ENCODE measurements around the gene NEDD4L.
A peak's percentile ranks its signal among the peaks of the same experiment; 100 is the strongest.

Gene NEDD4L

DNA sequence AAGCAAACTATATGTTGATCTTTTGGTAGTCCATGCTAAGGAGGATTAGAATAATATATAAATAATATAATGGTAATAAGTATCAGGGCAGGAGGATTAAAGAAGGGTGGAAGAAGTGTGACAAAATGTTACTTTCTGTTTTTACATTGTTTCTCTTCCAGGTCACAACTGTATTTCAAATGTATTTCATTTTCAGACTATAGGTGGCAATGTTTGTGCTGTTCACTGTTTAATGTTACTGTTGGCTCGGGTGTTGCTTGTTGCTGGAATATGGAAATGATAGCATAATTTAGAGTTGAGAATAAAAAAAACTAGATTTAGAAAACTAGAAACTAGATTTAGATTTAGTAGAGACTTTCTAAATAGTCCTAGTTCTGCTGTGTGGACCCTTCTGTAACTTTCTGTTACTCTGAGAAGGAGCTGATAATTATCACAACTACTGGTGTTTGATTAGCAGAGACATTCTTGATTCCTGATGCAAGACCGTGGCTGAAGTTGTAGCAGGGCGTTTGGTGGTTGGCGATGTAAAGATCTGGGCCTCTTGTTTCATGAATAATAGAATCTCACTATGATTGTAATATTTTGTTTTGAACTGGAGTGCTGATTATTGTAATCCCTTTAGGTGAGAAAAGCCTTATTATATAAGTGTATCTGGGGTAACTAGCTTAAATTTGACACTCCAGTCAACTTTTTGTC, 7.9 kb downstream of the NEDD4L start:
- DNase-seq (ENCODE audit: low read depth) = no peak
- TF ChIP-seq, protein P1, sequence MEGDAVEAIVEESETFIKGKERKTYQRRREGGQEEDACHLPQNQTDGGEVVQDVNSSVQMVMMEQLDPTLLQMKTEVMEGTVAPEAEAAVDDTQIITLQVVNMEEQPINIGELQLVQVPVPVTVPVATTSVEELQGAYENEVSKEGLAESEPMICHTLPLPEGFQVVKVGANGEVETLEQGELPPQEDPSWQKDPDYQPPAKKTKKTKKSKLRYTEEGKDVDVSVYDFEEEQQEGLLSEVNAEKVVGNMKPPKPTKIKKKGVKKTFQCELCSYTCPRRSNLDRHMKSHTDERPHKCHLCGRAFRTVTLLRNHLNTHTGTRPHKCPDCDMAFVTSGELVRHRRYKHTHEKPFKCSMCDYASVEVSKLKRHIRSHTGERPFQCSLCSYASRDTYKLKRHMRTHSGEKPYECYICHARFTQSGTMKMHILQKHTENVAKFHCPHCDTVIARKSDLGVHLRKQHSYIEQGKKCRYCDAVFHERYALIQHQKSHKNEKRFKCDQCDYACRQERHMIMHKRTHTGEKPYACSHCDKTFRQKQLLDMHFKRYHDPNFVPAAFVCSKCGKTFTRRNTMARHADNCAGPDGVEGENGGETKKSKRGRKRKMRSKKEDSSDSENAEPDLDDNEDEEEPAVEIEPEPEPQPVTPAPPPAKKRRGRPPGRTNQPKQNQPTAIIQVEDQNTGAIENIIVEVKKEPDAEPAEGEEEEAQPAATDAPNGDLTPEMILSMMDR (IDR thresholded peaks at IDR 0.05; ENCODE audit: low read depth, low read length, missing control alignments) = peak; percentile 37

DNA sequence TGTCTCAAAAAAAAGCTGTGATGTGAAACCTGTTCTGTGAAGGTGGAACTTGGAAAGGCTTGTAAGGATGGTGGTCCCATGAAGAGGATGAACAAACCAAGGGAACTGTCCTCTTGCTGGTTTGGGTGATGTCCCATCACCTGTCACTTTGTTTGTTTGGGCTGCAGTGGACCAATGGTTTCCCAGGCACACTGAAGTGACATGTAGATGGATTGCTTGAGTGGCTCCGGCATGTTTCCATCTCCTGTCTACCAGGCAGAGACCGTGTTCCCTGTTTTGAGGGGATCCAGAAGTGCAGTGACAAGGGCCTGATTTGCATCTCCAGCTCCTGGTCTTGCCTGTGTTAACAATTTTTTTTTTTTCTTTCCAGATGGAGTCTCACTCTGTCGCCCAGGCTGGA, 8.9 kb downstream of the NEDD4L start:
- no peak overlapping the region for H3K4me3 ChIP-seq (ENCODE audit: low read depth, low read length)
- in situ Hi-C loops (cut with HindIII; ENCODE audit: low sequenced_read_pairs) = no loop called here
- DNase-seq (ENCODE audit: low read depth) = no peak
- TF ChIP-seq, protein P1 (IDR thresholded peaks at IDR 0.05; ENCODE audit: low read depth, low read length, missing control alignments) = no peak

More for the DNA sequence above, 7.9 kb downstream of the NEDD4L start:
- in situ Hi-C loops (cut with HindIII; ENCODE audit: low sequenced_read_pairs) = no loop called here
- no peak overlapping the region for H3K4me3 ChIP-seq (ENCODE audit: low read depth, low read length)

DNA sequence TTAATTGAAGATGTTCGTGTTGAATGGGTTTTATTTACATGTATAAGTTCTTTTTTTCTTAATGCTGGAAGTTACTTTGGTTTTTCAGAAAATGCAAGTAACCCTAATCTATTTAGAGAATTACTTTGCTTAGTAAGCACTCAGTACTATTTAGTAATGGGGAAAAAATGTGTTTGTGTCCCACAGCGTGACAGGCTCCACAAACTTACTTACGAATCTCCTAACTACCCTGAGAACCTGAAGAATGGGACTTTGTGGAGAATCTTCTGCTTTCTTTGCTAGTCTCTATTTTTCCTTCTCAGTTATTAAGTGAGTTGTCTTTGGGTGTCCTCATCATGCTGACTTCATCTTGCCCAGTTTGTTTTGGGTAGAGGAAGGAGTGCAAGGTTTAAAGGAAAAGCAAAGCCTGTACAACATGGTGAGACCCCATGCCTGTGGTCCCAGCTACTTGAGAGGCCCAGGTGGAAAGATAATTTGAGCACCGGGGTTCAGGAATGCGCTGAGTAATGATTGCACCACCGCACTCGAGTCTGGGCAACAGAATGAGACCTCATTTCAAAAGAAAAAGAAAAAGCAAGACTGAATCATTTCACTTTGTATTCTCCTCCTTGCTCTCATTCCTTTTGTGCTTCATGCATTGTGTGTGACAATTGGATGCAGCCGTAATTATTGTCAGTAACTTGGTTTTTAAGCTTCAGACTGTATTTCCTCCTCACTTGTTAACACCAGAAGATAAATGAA, 10.2 kb downstream of the NEDD4L start:
- DNase-seq (ENCODE audit: low read depth) = peak; percentile 36
- TF ChIP-seq, protein P1 (IDR thresholded peaks at IDR 0.05; ENCODE audit: low read depth, low read length, missing control alignments) = no peak

DNA sequence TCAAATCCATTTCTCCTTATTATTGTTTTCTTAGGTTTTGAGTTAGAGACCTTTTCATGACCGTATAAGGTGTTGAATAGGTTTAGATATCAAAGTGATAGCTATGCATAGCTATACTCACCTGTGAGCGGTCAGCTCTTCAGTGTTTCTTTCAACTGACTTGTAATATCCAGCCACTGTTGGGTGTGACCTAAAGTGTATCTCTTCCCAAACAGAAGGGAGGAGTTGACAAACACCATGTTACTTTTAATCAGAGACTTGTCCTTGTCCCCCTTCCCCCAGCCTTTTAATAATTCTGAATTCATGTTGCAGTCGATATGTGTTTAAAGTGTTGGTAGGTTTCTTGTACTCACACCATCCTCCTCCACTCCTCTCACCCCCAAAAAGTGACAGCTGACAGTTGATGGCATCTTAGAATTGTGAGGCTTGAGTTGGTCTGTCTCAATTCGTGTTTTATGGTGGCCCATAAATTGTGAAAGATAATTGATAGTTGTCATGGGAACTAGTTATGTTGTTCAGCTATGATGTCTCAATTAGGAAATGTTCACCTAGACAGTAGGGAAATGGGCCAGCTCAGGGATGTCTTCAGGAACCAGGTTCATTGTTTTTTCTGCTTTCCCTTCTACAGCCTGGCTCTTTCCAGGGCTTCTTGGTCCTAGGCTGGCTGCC, 12.0 kb downstream of the NEDD4L start:
- DNase-seq (ENCODE audit: low read depth) = no peak
- in situ Hi-C loops (cut with HindIII; ENCODE audit: low sequenced_read_pairs) = no loop called here
- TF ChIP-seq, protein P1 (IDR thresholded peaks at IDR 0.05; ENCODE audit: low read depth, low read length, missing control alignments) = no peak
- no peak overlapping the region for H3K4me3 ChIP-seq (ENCODE audit: low read depth, low read length)

More for the DNA sequence above, 10.2 kb downstream of the NEDD4L start:
- no peak overlapping the region for H3K4me3 ChIP-seq (ENCODE audit: low read depth, low read length)
- in situ Hi-C loops (cut with HindIII; ENCODE audit: low sequenced_read_pairs) = no loop called here

DNA sequence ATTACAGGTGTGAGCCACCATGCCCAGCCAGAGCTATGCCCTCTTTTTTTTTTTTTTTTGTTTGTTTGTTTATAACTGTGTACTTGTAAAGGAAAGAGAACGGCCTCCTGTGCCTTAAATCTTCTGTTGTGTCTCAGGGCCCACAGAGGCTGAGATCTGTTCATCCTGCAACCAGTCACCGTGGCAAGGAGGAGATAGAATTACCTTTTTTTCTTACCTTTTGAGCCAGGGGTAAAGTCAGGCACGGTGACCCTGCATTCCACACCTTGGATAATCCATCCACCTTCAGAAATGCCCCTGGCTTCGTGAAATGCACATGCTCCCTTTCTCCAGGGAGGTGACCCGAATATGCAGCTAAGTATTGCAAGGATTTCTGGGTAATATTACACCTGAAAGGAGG, 12.8 kb downstream of the NEDD4L start:
- no peak for DNase-seq (ENCODE audit: low read depth)
- TF ChIP-seq, protein P1 (IDR thresholded peaks at IDR 0.05; ENCODE audit: low read depth, low read length, missing control alignments) = no peak
- H3K4me3 ChIP-seq (ENCODE audit: low read depth, low read length) = no peak overlapping the region
- in situ Hi-C loops (cut with HindIII; ENCODE audit: low sequenced_read_pairs) = no loop called here

DNA sequence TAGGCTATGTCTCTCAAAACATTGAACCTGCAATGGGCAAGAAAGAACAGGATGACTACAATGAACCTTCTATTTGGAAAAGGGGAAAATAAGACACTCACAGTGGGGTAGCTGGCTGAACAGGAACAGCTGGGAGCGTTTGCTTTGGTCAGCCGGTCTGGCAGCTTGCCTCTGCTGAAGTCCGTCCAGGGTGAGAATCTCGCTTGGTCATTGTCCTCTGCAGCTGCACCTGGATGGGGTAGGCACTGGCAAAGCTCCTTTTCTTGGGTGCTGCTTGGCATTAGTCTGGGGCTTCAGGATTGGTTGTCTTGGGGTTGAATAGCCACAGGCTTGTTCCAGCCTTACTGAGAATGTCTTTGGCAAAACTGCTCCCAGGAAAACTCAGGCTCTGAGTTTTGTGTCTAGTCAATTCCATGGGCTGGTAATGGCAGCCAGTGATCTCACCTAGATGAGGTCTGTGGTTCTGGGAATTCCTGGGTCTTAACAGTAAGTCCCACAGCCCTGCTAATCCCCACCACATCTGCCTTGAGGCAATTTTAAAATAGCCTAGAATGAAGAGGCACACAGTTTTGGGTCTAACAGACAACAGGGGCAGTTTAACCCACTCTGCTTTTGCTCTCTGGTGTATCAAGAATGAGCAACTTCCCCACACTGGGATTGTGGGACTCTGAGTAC, 13.4 kb downstream of the NEDD4L start:
- TF ChIP-seq, protein P1 (IDR thresholded peaks at IDR 0.05; ENCODE audit: low read depth, low read length, missing control alignments) = no peak
- no peak overlapping the region for H3K4me3 ChIP-seq (ENCODE audit: low read depth, low read length)
- in situ Hi-C loops (cut with HindIII; ENCODE audit: low sequenced_read_pairs) = no loop called here
- no peak for DNase-seq (ENCODE audit: low read depth)

All from astrocyte of the cerebellum (primary cell).